Psoas muscle (tissue), 8 donors: ENCODE measurements around the gene IGF1R. TPM values are rescaled to one million over a fixed set of nuclear protein-coding genes. Genes with fewer than 3 reads are reported as not detected.

Experiments
- ATAC-seq, 4 donors: fragments of 200-7000 bp; cut with Tn5 transposase; one replicate each; pipeline ENCODE4 v1.9.1; 2020; ENCODE audit warnings: moderate library complexity in 3 of 4, mild to moderate bottlenecking in 2 of 4
- DNase-seq, 2 donors: peaks; one replicate each; pipeline ENCODE4 v3.0.0-alpha.2; 2020
- H3K27ac ChIP-seq: fragments of 200-600 bp; one replicate; pipeline ENCODE4 v1.8.0; 2022
- H3K27me3 ChIP-seq, 3 donors: fragments of 200-600 bp in 1 of 3; one replicate each; pipeline versions ENCODE4 v1.6.1 to v1.8.0; 2013 to 2022; ENCODE audit warnings: low read length in 2 of 3, mild to moderate bottlenecking in 2 of 3, moderate library complexity in 1 of 3; ENCODE audit not compliant: insufficient read depth in 3 of 3
- H3K36me3 ChIP-seq, 2 donors: fragments of 200-600 bp in 1 of 2; one replicate each; pipeline versions ENCODE4 v1.6.1 to v1.8.0; 2013 to 2022; ENCODE audit warnings: low read depth in 1 of 2, mild to moderate bottlenecking in 1 of 2, moderate library complexity in 1 of 2; ENCODE audit not compliant: insufficient read depth in 1 of 2
- H3K4me1 ChIP-seq: fragments of 200-600 bp; one replicate; pipeline ENCODE4 v1.8.0; 2022
- H3K4me3 ChIP-seq: fragments of 200-600 bp; one replicate; pipeline ENCODE4 v1.8.0; 2022; ENCODE audit warnings: mild to moderate bottlenecking
- H3K9me3 ChIP-seq: fragments of 200-600 bp; one replicate; pipeline ENCODE4 v1.8.0; 2022
- CTCF ChIP-seq: fragments of 200-600 bp; IDR thresholded peaks from one replicate; pipeline ENCODE4 v1.8.0; 2022; ENCODE audit warnings: antibody characterized with exemption
- WGBS, 3 donors: extraction: QIAGEN DNeasy Blood & Tissue Kit; methylation state at CpG; one replicate each; pipeline versions ENCODE4 v1.1.6 to v1.1.7; 2013; 5-methylcytosine and 5-hydroxymethylcytosine counted together
- intact Hi-C, 2 donors: fragments of 100-400 bp; cut with DNase I; formaldehyde crosslinking; loops; one replicate each; pipeline versions ENCODE4 v1.11.0 to v1.14.2; 2022
- polyA plus RNA-seq, 3 donors: library from polyadenylated mRNA; stranded (reverse); fragments of 200-250 nt; gene quantifications; one replicate each; pipeline ENCODE4 v1.2.3, GENCODE V29; 2013
- total RNA-seq, 4 donors: library from RNA; stranded (reverse); fragmentation: NEBNext Ultra II Directional in 2 of 4; extraction: Animal tissue kit (Norgen Biotek cat#: 25700) in 2 of 4; gene quantifications; one replicate each; pipeline versions ENCODE4 v1.2.1 to v1.2.4, GENCODE V29; 2021 to 2023
- donor health status: healthy with polysubstance abuse.
- donor health status: DM: no; HTN: no; CAD: no; lungs with moderate emphysema.
- donor health status: Bipolar disorder and iron deficiency.
- donor health status: healthy.
- donor health status: DM: yes; HTN: yes; CAD: no.
- donor health status: DM: no; HTN: no; CAD: no.
- donor health status: DM: no; HTN: no; CAD: no.
- donor health status: DM: yes; HTN: yes; CAD: no.

The IGF1R gene
- total and polyA plus RNA-seq, 7 donors: 2.1 to 20.4 (median 12.0) TPM

DNA sequence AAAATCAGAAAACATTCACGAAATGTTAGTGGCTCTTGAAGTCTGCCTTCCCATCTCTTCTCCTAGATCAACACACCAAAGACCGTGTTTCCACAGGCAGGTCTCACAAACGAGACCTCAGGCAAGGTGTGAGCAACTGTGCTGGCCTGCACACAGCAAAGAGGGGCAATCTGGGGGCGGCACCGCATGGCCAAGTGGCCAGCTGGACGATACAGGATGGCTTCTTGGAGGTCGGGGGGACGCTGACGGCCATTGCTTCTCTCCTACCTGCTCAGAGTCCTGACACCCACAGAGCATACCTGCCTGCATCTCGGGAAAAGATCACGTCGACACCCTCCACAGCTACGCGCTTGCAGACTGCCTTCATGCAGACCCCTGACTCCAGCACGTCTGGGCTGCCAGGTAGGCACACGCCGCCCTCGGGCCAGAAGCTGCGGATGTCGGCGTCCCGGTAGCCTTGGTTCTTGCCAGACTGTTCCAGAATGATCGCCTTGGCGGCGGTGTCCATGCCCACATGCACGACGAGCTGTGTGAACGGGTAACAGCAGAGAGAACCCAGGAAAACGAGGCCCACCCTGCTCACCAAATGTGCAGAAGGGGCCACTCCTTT lies 320.9 kb downstream of the IGF1R start:
- Histone ChIP-seq H3K4me3 (no peak overlapping the region), H3K36me3 (peaks cover 0 to 6% of the 10 kb centered on the region in 2 donors), H3K4me1 (peaks cover 10% of the 10 kb centered on the region), H3K9me3 (no peaks in the 10 kb centered on the region), H3K27ac (no peak overlapping the region), H3K27me3 (no peaks in the 10 kb centered on the region)
- no peak for TF ChIP-seq CTCF
- intact Hi-C loops: loop anchor here in 1 of 2 donors (5.0 kb wide), 1 partner anchor 218 kb away; no protein-coding TSS in a partner anchor
- WGBS, 3 donors: 91 to 94% (median 92%) methylated on average over 29 of the region's 29 CpGs
- no peak for DNase-seq
- ATAC-seq: no peak

DNA sequence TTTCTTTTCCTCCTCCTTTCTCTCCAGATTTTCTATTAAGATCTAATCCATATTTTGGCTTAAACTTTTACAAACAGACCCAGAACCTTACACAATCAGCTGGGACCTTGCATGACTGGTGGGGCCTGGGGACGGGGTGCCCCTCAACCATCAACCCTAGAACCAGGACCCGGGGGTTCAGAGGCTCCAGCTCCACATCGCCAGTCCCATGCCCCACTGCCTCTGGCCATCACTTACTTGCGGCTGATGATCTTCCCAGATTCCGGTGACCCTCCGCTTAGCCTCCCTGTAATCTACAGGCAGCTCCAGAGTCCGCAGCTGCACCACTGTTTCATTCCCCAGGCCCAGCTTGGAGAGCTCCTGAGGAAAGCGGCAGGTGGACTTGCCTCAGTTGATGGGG lies 322.5 kb downstream of the IGF1R start:
- H3K27me3 ChIP-seq: no peaks in the 10 kb centered on the region
- WGBS, 3 donors: 96 to 99% (median 97%) methylated on average over 8 of the region's 8 CpGs
- no peaks in the 10 kb centered on the region for H3K9me3 ChIP-seq
- H3K4me3 ChIP-seq: no peak overlapping the region
- no peak for TF ChIP-seq CTCF
- DNase-seq (no peak), ATAC-seq (no peak)
- H3K36me3 ChIP-seq: peaks cover 0 to 6% of the 10 kb centered on the region in 2 donors
- H3K27ac ChIP-seq: no peak overlapping the region
- intact Hi-C loops: no loop called here
- H3K4me1 ChIP-seq: no peaks in the 10 kb centered on the region

- Histone ChIP-seq H3K9me3 (no peaks in the 10 kb centered on the region), H3K36me3 (no peaks in the 10 kb centered on the region), H3K4me3 (no peak overlapping the region), H3K27ac (no peak overlapping the region), H3K4me1 (peaks cover 12% of the 10 kb centered on the region), H3K27me3 (no peaks in the 10 kb centered on the region)
- DNase-seq (no peak), ATAC-seq (no peak)
- WGBS, 3 donors: 85 to 88% (median 85%) methylated on average over 1 of the region's 1 CpG
- intact Hi-C loops: no loop called here
- TF ChIP-seq CTCF: no peak
Measured at GRCh38 chr15:98976500-98976899, 328.2 kb downstream of the IGF1R start.

DNA sequence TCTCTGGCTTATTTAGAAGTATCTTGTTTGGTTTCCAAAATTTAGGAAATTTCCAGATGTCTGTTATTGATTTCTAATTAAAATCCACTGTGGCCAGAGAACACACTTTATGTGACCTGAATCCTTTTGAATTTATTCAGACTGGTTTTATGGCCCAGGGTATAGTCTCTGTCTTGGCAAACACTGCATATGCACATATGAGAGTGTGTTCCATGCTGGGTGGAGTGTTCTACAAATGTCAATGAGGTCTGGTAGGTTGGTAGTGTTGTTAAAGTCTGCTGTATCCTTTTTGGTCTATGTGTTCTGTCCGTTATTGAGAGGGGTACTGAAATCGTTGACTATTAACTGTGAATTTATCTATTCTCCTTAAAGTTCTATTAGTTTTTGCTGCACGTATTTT lies 329.1 kb downstream of the IGF1R start:
- intact Hi-C loops: no loop called here
- ATAC-seq (no peak), DNase-seq (no peak)
- H3K4me3 ChIP-seq: no peak overlapping the region
- 92 to 95% (median 93%) methylated on average over 3 of the region's 3 CpGs for WGBS, 3 donors
- TF ChIP-seq CTCF: no peak
- H3K9me3 ChIP-seq: no peaks in the 10 kb centered on the region
- no peaks in the 10 kb centered on the region for H3K36me3 ChIP-seq
- no peaks in the 10 kb centered on the region for H3K27me3 ChIP-seq
- H3K27ac ChIP-seq: no peak overlapping the region
- peaks cover 21% of the 10 kb centered on the region for H3K4me1 ChIP-seq

- 71 to 87% (median 82%) methylated on average over 3 of the region's 3 CpGs for WGBS, 3 donors
- no peaks in the 10 kb centered on the region for H3K27me3 ChIP-seq
- H3K9me3 ChIP-seq: no peaks in the 10 kb centered on the region
- no peak overlapping the region for H3K4me3 ChIP-seq
- no peaks in the 10 kb centered on the region for H3K36me3 ChIP-seq
- no peak for ATAC-seq
- no peak for DNase-seq
- TF ChIP-seq CTCF: no peak
- intact Hi-C loops: no loop called here
- no peak overlapping the region for H3K27ac ChIP-seq
- H3K4me1 ChIP-seq: peaks cover 29% of the 10 kb centered on the region
Measured at GRCh38 chr15:98978153-98978552, 329.8 kb downstream of the IGF1R start.
